ENCODE measurements around the gene MCF2L. TPM values are rescaled to one million over a fixed set of nuclear protein-coding genes. Genes with fewer than 3 reads are reported as not detected.

The MCF2L gene
- total and polyA plus RNA-seq, 9 of the 15 experiments (the other 6 are each of a cell fraction or from before 2014, with no cell fraction given) = 0.05 to 0.25 (median 0.18) TPM; not detected in 5

GRCh38 chr13:113082198-113083021, 113.4 kb downstream of the MCF2L start:
- H4K20me1 ChIP-seq (replicated peaks; ENCODE audit: control insufficient read depth, insufficient read depth, low read length) = peaks cover 11% of the 10 kb centered on the region
- no peak overlapping the region for H2AFZ ChIP-seq (ENCODE audit: low read depth, low read length)
- H3K79me2 ChIP-seq (ENCODE audit: control insufficient read depth, insufficient read depth, low read length) = no peaks in the 10 kb centered on the region
- TF ChIP-seq COPS2 (conservative IDR thresholded peaks at IDR 0.05) = no peak
- TF ChIP-seq HDAC6 (IDR thresholded peaks at IDR 0.05; ENCODE audit: low read depth, low read length) = no peak
- TF ChIP-seq ZNF436 (CRISPR knock-in tag; IDR thresholded peaks at IDR 0.05) = no peak
- TF ChIP-seq ZNF184 (CRISPR knock-in tag; IDR thresholded peaks at IDR 0.05) = no peak
- TF ChIP-seq PKNOX1 (IDR thresholded peaks at IDR 0.05) = no peak
- BruUV-seq (replicated peaks) = no TSS peak
- H3K9me1 ChIP-seq (ENCODE audit: control insufficient read depth, insufficient read depth, low read length) = no peaks in the 10 kb centered on the region
- peaks cover 3 to 71% of the 10 kb centered on the region in 2 experiments; a peak in 4 of 5 replicates for H3K27me3 ChIP-seq (ENCODE audit: control insufficient read depth in 2 of 2, insufficient read depth in 2 of 2, low read length in 2 of 2)
- peaks cover 0 to 17% of the 10 kb centered on the region in 2 experiments; a peak in 1 of 5 replicates for H3K4me1 ChIP-seq (replicated peaks in 1 of 2; ENCODE audit: control insufficient read depth in 2 of 2, insufficient read depth in 2 of 2, low read length in 2 of 2)
- H3K9ac ChIP-seq (ENCODE audit: insufficient read depth in 1 of 2, low read depth in 2 of 2, low read length in 2 of 2) = no peak overlapping the region
- H3K27ac ChIP-seq (ENCODE audit: extremely low read depth, low read depth, low read length) = no peak overlapping the region
- no peaks in the 10 kb centered on the region for H3K36me3 ChIP-seq (ENCODE audit: control insufficient read depth, insufficient read depth, low read length)
- POLR2A ChIA-PET = no interaction called here
- H3K9me3 ChIP-seq (replicated peaks; ENCODE audit: control insufficient read depth, insufficient read depth, low read depth, low read length) = no peaks in the 10 kb centered on the region
- no peak overlapping the region for H3K4me2 ChIP-seq (ENCODE audit: insufficient read depth, low read length)
- FAIRE-seq (no peak), DNase-seq (ENCODE audit: extremely low read depth in 1 of 4, low spot score in 3 of 4) (no peak), ATAC-seq (no peak)
- in situ Hi-C loops (cut with MboI) = no loop called here
- H3K4me3 ChIP-seq = no peak overlapping the region
- 3% methylated on average over 19 of the region's 26 CpGs for WGBS (ENCODE audit: insufficient coverage, low coverage, missing lambda C conversion rate)
- intact Hi-C loops (cut with micrococcal nuclease) = no loop called here
- CTCF ChIA-PET (ENCODE audit: low intra/inter-chr PET ratio) = no interaction called here

All from K562 (cell line).